NCI-H146 (cell line): Measurements from ENCODE around the gene PLEKHH3.
"Not testable (repeated sequence)": the region's sequence is repeated elsewhere in the genome, so short reads cannot be mapped to it uniquely, and the experiment has no call there.

Source experiments
- DNase-seq: peaks from one replicate; lab custom pipeline; 2025; lab: John Stamatoyannopoulos, UW

PLEKHH3 gene

GRCh38 chr17:42670789-42671657 is 5.8 kb downstream of the PLEKHH3 start:
- no peak for DNase-seq

GRCh38 chr17:42669977-42670788 is 6.6 kb downstream of the PLEKHH3 start:
- DNase-seq: no peak

GRCh38 chr17:42669705-42669976 is 7.2 kb downstream of the PLEKHH3 start:
- no peak for DNase-seq

GRCh38 chr17:42667088-42667951 is 9.5 kb downstream of the PLEKHH3 start:
- DNase-seq: no peak

GRCh38 chr17:42666126-42666525 is 10.7 kb downstream of the PLEKHH3 start:
- not testable (repeated sequence) for DNase-seq

GRCh38 chr17:42665581-42666001 is 11.2 kb downstream of the PLEKHH3 start:
- DNase-seq: no peak

GRCh38 chr17:42660692-42661345 is 16.0 kb downstream of the PLEKHH3 start:
- no peak for DNase-seq

- not testable (repeated sequence) for DNase-seq
Observed at GRCh38 chr17:42659932-42660274, 16.9 kb downstream of the PLEKHH3 start.

- DNase-seq: peak; percentile 97
Observed at GRCh38 chr17:42659079-42659931, 17.5 kb downstream of the PLEKHH3 start, which contains the start of gene TUBG2. TSS of gene TUBG2 (plus strand) at chr17:42659284. CDS start at chr17:42659504, 220 bp downstream.

GRCh38 chr17:42657824-42658588 is 18.8 kb downstream of the PLEKHH3 start:
- no peak for DNase-seq

- DNase-seq: no peak
Observed at GRCh38 chr17:42655528-42655927, 21.3 kb downstream of the PLEKHH3 start.

GRCh38 chr17:42653179-42654124 is 23.3 kb downstream of the PLEKHH3 start:
- peak; percentile 57 for DNase-seq

- no peak for DNase-seq
Observed at GRCh38 chr17:42651392-42651791, 25.4 kb downstream of the PLEKHH3 start.

- DNase-seq: no peak
Observed at GRCh38 chr17:42647778-42648177, 29.0 kb downstream of the PLEKHH3 start.

- DNase-seq: peak; percentile 53
Observed at GRCh38 chr17:42642336-42642735, 34.5 kb downstream of the PLEKHH3 start.

- no peak for DNase-seq
Observed at GRCh38 chr17:42640121-42640520, 36.7 kb downstream of the PLEKHH3 start.

GRCh38 chr17:42639525-42640113 is 37.2 kb downstream of the PLEKHH3 start:
- no peak for DNase-seq

- no peak for DNase-seq
Observed at GRCh38 chr17:42632949-42633444, 43.8 kb downstream of the PLEKHH3 start.
